Upper lobe of left lung (tissue), 6 donors: Measurements from ENCODE around the gene TCF12. TPM values are rescaled to one million over a fixed set of nuclear protein-coding genes. Genes with fewer than 3 reads are reported as not detected.
A peak's percentile ranks its signal among the peaks of the same experiment; 100 is the strongest.
"Not testable (repeated sequence)": the region's sequence is repeated elsewhere in the genome, so short reads cannot be mapped to it uniquely, and the experiment has no call there.

Experiments
- ATAC-seq, 2 donors: fragments of 200-7000 bp; cut with Tn5 transposase; one replicate each; pipeline ENCODE4 v1.9.1; 2022; ENCODE audit warnings: mild to moderate bottlenecking in 2 of 2, moderate library complexity in 2 of 2; ENCODE audit not compliant: low FRiP score in 2 of 2
- DNase-seq, 2 donors: peaks; one replicate each; pipeline ENCODE4 v3.0.0-alpha.2; 2019 to 2020
- H3K27ac ChIP-seq, 4 donors: fragments of 200-600 bp; sonication (generic); one replicate each; pipeline ENCODE4 v1.5.1; 2016 to 2019
- H3K27me3 ChIP-seq, 4 donors: fragments of 200-600 bp; sonication (generic); one replicate each; pipeline ENCODE4 v1.5.1; 2017 to 2019
- H3K36me3 ChIP-seq, 4 donors: fragments of 200-600 bp; sonication (generic); one replicate each; pipeline ENCODE4 v1.5.1; 2016 to 2019
- H3K4me1 ChIP-seq, 4 donors: fragments of 200-600 bp; sonication (generic); one replicate each; pipeline ENCODE4 v1.5.1; 2018 to 2019
- H3K4me3 ChIP-seq, 4 donors: fragments of 200-600 bp; sonication (generic); one replicate each; pipeline ENCODE4 v1.5.1; 2017 to 2019; ENCODE audit warnings: mild to moderate bottlenecking in 2 of 4, moderate library complexity in 1 of 4
- H3K9me3 ChIP-seq, 4 donors: fragments of 200-600 bp; sonication (generic); one replicate each; pipeline ENCODE4 v1.5.1; 2018 to 2019
- CTCF ChIP-seq, 6 experiments: fragments of 450-650 bp in 4 of 6; fragments of 200-600 bp in 2 of 6; sonication (generic) in 2 of 6; IDR thresholded peaks; one replicate each; pipeline ENCODE4 v1.5.1; 2016 to 2019; ENCODE audit warnings: antibody characterized with exemption in 6 of 6
- EP300 ChIP-seq, 4 donors: sonication (generic); formaldehyde crosslinking; IDR thresholded peaks; one replicate each; pipeline ENCODE4 v1.5.1; 2017; ENCODE audit warnings: antibody characterized with exemption in 4 of 4, control low read depth in 2 of 4
- POLR2A ChIP-seq, 4 donors: fragments of 450-650 bp; IDR thresholded peaks; one replicate each; pipeline ENCODE4 v1.5.1; 2016 to 2017; ENCODE audit warnings: antibody characterized with exemption in 4 of 4, mild to moderate bottlenecking in 2 of 4
- POLR2AphosphoS5 ChIP-seq, 2 donors: sonication (generic); formaldehyde crosslinking; IDR thresholded peaks; one replicate each; pipeline ENCODE4 v1.5.1; 2017; ENCODE audit warnings: antibody characterized with exemption in 2 of 2
- WGBS, 2 donors: methylation state at CpG; one replicate each; pipeline ENCODE4 v1.1.5; 2017 to 2018; 5-methylcytosine and 5-hydroxymethylcytosine counted together
- total RNA-seq, 6 donors: library from RNA; depleted of rRNA in 4 of 6; stranded (reverse); fragments of >200 nt in 4 of 6; gene quantifications; one replicate each; pipeline versions ENCODE4 v1.1.0 to v1.2.1, GENCODE V29; 2016 to 2021
- donor health status: DM: no; HTN: no; CAD: no; lungs with moderate emphysema.
- donor health status: DM: no; HTN: yes; CAD: no; lungs with severe emphysema.

TCF12 gene
- total RNA-seq, 6 donors from 2014 or later: 74.5 to 257 (median 103) TPM

DNA sequence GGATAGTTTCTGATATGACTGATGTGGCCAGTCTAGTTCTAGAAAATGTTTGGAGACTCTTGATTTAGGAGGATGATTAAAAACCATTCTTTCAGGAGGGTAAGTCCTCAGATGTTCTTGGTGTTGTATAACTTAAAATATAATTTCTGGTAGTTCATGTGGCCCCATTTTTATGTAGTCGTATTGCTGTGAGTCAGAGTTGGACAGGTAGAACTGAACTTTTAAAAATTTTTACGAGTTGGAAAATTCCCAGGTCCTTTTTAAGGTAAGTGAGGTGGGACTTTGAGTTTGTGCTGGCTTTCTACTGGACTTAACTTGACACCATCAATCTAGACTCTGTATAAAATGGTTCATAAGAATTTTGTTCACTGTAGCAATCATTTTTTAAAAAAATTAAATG lies 92.3 kb downstream of the TCF12 start:
- no peaks in the 10 kb centered on the region for H3K27me3 ChIP-seq
- H3K9me3 ChIP-seq: no peaks in the 10 kb centered on the region
- no peak overlapping the region for H3K27ac ChIP-seq
- H3K36me3 ChIP-seq: no peaks in the 10 kb centered on the region
- H3K4me3 ChIP-seq: no peak overlapping the region
- ATAC-seq: no peak
- TF ChIP-seq CTCF (IDR thresholded peaks at IDR 0.05) (no peak), POLR2AphosphoS5 (IDR thresholded peaks at IDR 0.05) (no peak), POLR2A (IDR thresholded peaks at IDR 0.05) (no peak), EP300 (IDR thresholded peaks at IDR 0.05) (no peak)
- no peak for DNase-seq
- H3K4me1 ChIP-seq: peaks cover 0 to 7% (median 0%) of the 10 kb centered on the region in 4 donors
- 96 to 100% methylated on average over 2 of the region's 2 CpGs for WGBS, 2 donors

GRCh38 chr15:57012556-57012955 lies 94.1 kb downstream of the TCF12 start:
- no peak for ATAC-seq
- Histone ChIP-seq H3K4me1 (peaks cover 0 to 6% (median 4%) of the 10 kb centered on the region in 4 donors), H3K9me3 (no peaks in the 10 kb centered on the region), H3K36me3 (no peaks in the 10 kb centered on the region), H3K27me3 (no peaks in the 10 kb centered on the region), H3K4me3 (no peak overlapping the region), H3K27ac (no peak overlapping the region)
- DNase-seq: no peak
- TF ChIP-seq POLR2AphosphoS5 (IDR thresholded peaks at IDR 0.05) (no peak), EP300 (IDR thresholded peaks at IDR 0.05) (no peak), POLR2A (IDR thresholded peaks at IDR 0.05) (no peak)
- WGBS, 2 donors: 66 to 75% methylated on average over 3 of the region's 3 CpGs

GRCh38 chr15:57014896-57015295 lies 96.5 kb downstream of the TCF12 start:
- H3K27me3 ChIP-seq, DNase-seq, H3K27ac ChIP-seq, H3K36me3 ChIP-seq, H3K9me3 ChIP-seq, H3K4me3 ChIP-seq, ATAC-seq, H3K4me1 ChIP-seq: not testable (repeated sequence)
- WGBS, 2 donors: 97 to 99% methylated on average over 5 of the region's 5 CpGs

- H3K9me3 ChIP-seq: no peaks in the 10 kb centered on the region
- H3K36me3 ChIP-seq: no peaks in the 10 kb centered on the region
- H3K4me1 ChIP-seq: peaks cover 0 to 9% (median 2%) of the 10 kb centered on the region in 4 donors
- no peak overlapping the region for H3K27ac ChIP-seq
- ATAC-seq: no peak
- no peak overlapping the region for H3K4me3 ChIP-seq
- H3K27me3 ChIP-seq: no peaks in the 10 kb centered on the region
- no peak for DNase-seq
- TF ChIP-seq EP300 (IDR thresholded peaks at IDR 0.05): no peak
- no peak for TF ChIP-seq POLR2AphosphoS5 (IDR thresholded peaks at IDR 0.05)
- no peak for TF ChIP-seq CTCF (IDR thresholded peaks at IDR 0.05)
- TF ChIP-seq POLR2A (IDR thresholded peaks at IDR 0.05): no peak
Observed at GRCh38 chr15:57015360-57015759, 96.9 kb downstream of the TCF12 start.

- WGBS, 2 donors: 69 to 72% methylated on average over 2 of the region's 2 CpGs
- ATAC-seq (no peak), DNase-seq (no peak)
- no peaks in the 10 kb centered on the region for H3K9me3 ChIP-seq
- TF ChIP-seq POLR2A (IDR thresholded peaks at IDR 0.05): no peak
- no peak for TF ChIP-seq CTCF (IDR thresholded peaks at IDR 0.05)
- peak in 1 of 4 donors; percentile 17 for TF ChIP-seq EP300 (IDR thresholded peaks at IDR 0.05)
- TF ChIP-seq POLR2AphosphoS5 (IDR thresholded peaks at IDR 0.05): no peak
- peaks cover 0 to 9% (median 2%) of the 10 kb centered on the region in 4 donors for H3K4me1 ChIP-seq
- H3K4me3 ChIP-seq: no peak overlapping the region
- H3K36me3 ChIP-seq: no peaks in the 10 kb centered on the region
- H3K27ac ChIP-seq: no peak overlapping the region
- no peaks in the 10 kb centered on the region for H3K27me3 ChIP-seq
Observed at GRCh38 chr15:57015897-57016296, 97.5 kb downstream of the TCF12 start.

- ATAC-seq: peak in 1 of 2 donors; percentile 28
- Histone ChIP-seq H3K4me1 (peaks cover 0 to 9% (median 2%) of the 10 kb centered on the region in 4 donors), H3K4me3 (no peak overlapping the region), H3K27me3 (no peaks in the 10 kb centered on the region), H3K27ac (no peak overlapping the region), H3K36me3 (no peaks in the 10 kb centered on the region), H3K9me3 (no peaks in the 10 kb centered on the region)
- TF ChIP-seq POLR2A (IDR thresholded peaks at IDR 0.05): no peak
- TF ChIP-seq CTCF (IDR thresholded peaks at IDR 0.05): no peak
- TF ChIP-seq EP300 (IDR thresholded peaks at IDR 0.05): no peak
- no peak for TF ChIP-seq POLR2AphosphoS5 (IDR thresholded peaks at IDR 0.05)
- DNase-seq: no peak
- 91 to 92% methylated on average over 3 of the region's 3 CpGs for WGBS, 2 donors
Observed at GRCh38 chr15:57017024-57017423, 98.6 kb downstream of the TCF12 start.
